IMR-90 (cell line): Measurements from ENCODE around the gene COG3. TPM values are rescaled to one million over a fixed set of nuclear protein-coding genes. Genes with fewer than 3 reads are reported as not detected.

ENCODE experiments used
- ATAC-seq: fragments of 200-7000 bp; cut with Tn5 transposase; 2 replicates; pipeline ENCODE4 v1.9.1; 2020; ENCODE audit warnings: low read depth, mild to moderate bottlenecking, moderate library complexity
- BruUV-seq: library from RNA; stranded (reverse); fragments of 400-500 nt; replicated peaks from 2 replicates; lab custom pipeline; 2021; lab: Mats Ljungman, UMichigan
- CTCF ChIA-PET: fragments of 300-600 bp; formaldehyde crosslinking; extraction: SDS; loops from one replicate; lab custom pipeline; 2021; ENCODE audit warnings: antibody characterized with exemption; lab: Yijun Ruan, JAX
- POLR2A ChIA-PET: fragments of 300-600 bp; sonication (Branson Sonifier 250); formaldehyde crosslinking; loops from one replicate; lab custom pipeline; 2022; ENCODE audit warnings: antibody characterized with exemption; ENCODE audit not compliant: unreplicated experiment; lab: Charles Lee
- DNase-seq: peaks from one replicate; pipeline ENCODE4 v3.0.0; 2013
- H2AFZ ChIP-seq: replicated peaks from 2 replicates; pipeline ENCODE3; 2013; ENCODE audit warnings: low read length, mild to moderate bottlenecking; ENCODE audit not compliant: poor library complexity
- H2AK5ac ChIP-seq: 2 replicates; pipeline ENCODE4 v1.6.1; 2013; ENCODE audit warnings: low read depth, low read length, inconsistent platforms
- H2AK9ac ChIP-seq: replicated peaks from 2 replicates; pipeline ENCODE3; 2013; ENCODE audit warnings: mild to moderate bottlenecking, low read depth, low read length, moderate library complexity; ENCODE audit not compliant: poor library complexity
- H2BK120ac ChIP-seq: 2 replicates; pipeline ENCODE4 v1.6.1; 2013; ENCODE audit warnings: low read depth, low read length, inconsistent platforms
- H2BK15ac ChIP-seq: 3 replicates; pipeline ENCODE4 v1.6.1; 2013; ENCODE audit warnings: low read depth, low read length, inconsistent platforms
- H2BK20ac ChIP-seq: 2 replicates; pipeline ENCODE4 v1.6.1; 2013; ENCODE audit warnings: low read depth, mild to moderate bottlenecking, inconsistent platforms, low read length, moderate library complexity
- H2BK5ac ChIP-seq: 2 replicates; pipeline ENCODE4 v1.6.1; 2013; ENCODE audit warnings: mild to moderate bottlenecking, low read depth, low read length, inconsistent platforms; ENCODE audit not compliant: poor library complexity, severe bottlenecking
- H3K14ac ChIP-seq: replicated peaks from 2 replicates; pipeline ENCODE4 v1.6.1; 2013; ENCODE audit warnings: low read depth, low read length, inconsistent platforms
- H3K18ac ChIP-seq: 2 replicates; pipeline ENCODE4 v1.6.1; 2013; ENCODE audit warnings: low read depth, low read length, control low read depth
- H3K23ac ChIP-seq: 2 replicates; pipeline ENCODE4 v1.6.1; 2013; ENCODE audit warnings: low read depth, low read length, inconsistent platforms
- H3K27ac ChIP-seq: 2 replicates; pipeline ENCODE4 v1.5.1; 2013; ENCODE audit warnings: mild to moderate bottlenecking, control low read depth, low read length; ENCODE audit not compliant: insufficient read depth
- H3K27me3 ChIP-seq: 2 replicates; pipeline ENCODE4 v1.6.1; 2013; ENCODE audit warnings: low read length; ENCODE audit not compliant: control insufficient read depth, insufficient read depth
- H3K36me3 ChIP-seq: 2 replicates; pipeline ENCODE4 v1.6.1; 2013; ENCODE audit warnings: low read length, mixed read lengths; ENCODE audit not compliant: control insufficient read depth, insufficient read depth
- H3K4ac ChIP-seq: 2 replicates; pipeline ENCODE4 v1.6.1; 2013; ENCODE audit warnings: low read depth, low read length, inconsistent platforms
- H3K4me1 ChIP-seq: 2 replicates; pipeline ENCODE4 v1.6.1; 2013; ENCODE audit warnings: low read length, mixed read lengths; ENCODE audit not compliant: control insufficient read depth, insufficient read depth
- H3K4me2 ChIP-seq: 2 replicates; pipeline ENCODE4 v1.6.1; 2013; ENCODE audit warnings: low read depth, mild to moderate bottlenecking, control low read depth, low read length, moderate library complexity
- H3K4me3 ChIP-seq: 2 replicates; pipeline ENCODE4 v1.5.1; 2013; ENCODE audit warnings: low read depth, mild to moderate bottlenecking, control low read depth, low read length, moderate library complexity; ENCODE audit not compliant: insufficient read depth
- H3K56ac ChIP-seq: 2 replicates; pipeline ENCODE4 v1.6.1; 2013; ENCODE audit warnings: low read length, inconsistent platforms; ENCODE audit not compliant: insufficient read depth; ENCODE audit errors: extremely low read depth
- H3K79me1 ChIP-seq, 2 experiments: 2 replicates each; pipeline ENCODE4 v1.6.1; 2013; ENCODE audit warnings: low read length in 2 of 2, inconsistent platforms in 1 of 2, low read depth in 1 of 2
- H3K9ac ChIP-seq: 2 replicates; pipeline ENCODE4 v1.6.1; 2013; ENCODE audit warnings: low read depth, low read length, control low read depth
- H3K9me1 ChIP-seq: 2 replicates; pipeline ENCODE4 v1.6.1; 2013; ENCODE audit warnings: low read length, inconsistent platforms; ENCODE audit not compliant: insufficient read depth
- H3K9me3 ChIP-seq: 2 replicates; pipeline ENCODE4 v1.6.1; 2013; ENCODE audit warnings: low read length; ENCODE audit not compliant: control insufficient read depth, insufficient read depth
- H4K20me1 ChIP-seq: 2 replicates; pipeline ENCODE4 v1.6.1; 2013; ENCODE audit warnings: low read length, inconsistent platforms; ENCODE audit not compliant: insufficient read depth
- H4K5ac ChIP-seq: 2 replicates; pipeline ENCODE4 v1.6.1; 2013; ENCODE audit warnings: mild to moderate bottlenecking, low read depth, low read length, control low read depth
- H4K8ac ChIP-seq, 2 experiments: 2 replicates each; pipeline ENCODE4 v1.6.1; 2013; ENCODE audit warnings: low read depth in 2 of 2, low read length in 2 of 2, control low read depth in 1 of 2, inconsistent platforms in 1 of 2
- H4K91ac ChIP-seq: 2 replicates; pipeline ENCODE4 v1.6.1; 2013; ENCODE audit warnings: low read depth, low read length, inconsistent platforms; ENCODE audit not compliant: insufficient read depth
- BHLHE40 ChIP-seq: fragments of 150-350 bp; IDR thresholded peaks from 2 replicates; pipeline ENCODE4 v1.6.1; 2016; ENCODE audit warnings: mild to moderate bottlenecking, low read depth, low read length
- CEBPB ChIP-seq: IDR thresholded peaks from 2 replicates; pipeline ENCODE4 v1.6.1; 2012; ENCODE audit warnings: low read depth, low read length, improper control_type of control experiment
- CHD1 ChIP-seq: IDR thresholded peaks from 2 replicates; pipeline ENCODE4 v1.6.1; 2012; ENCODE audit warnings: low read depth, low read length, improper control_type of control experiment
- MAFK ChIP-seq: IDR thresholded peaks from 2 replicates; pipeline ENCODE4 v1.6.1; 2012; ENCODE audit warnings: low read depth, low read length, improper control_type of control experiment
- NFE2L2 ChIP-seq: fragments of 150-350 bp; IDR thresholded peaks from 2 replicates; pipeline ENCODE4 v1.6.1; 2016; ENCODE audit warnings: low read depth, mild to moderate bottlenecking, low read length
- POLR2A ChIP-seq: IDR thresholded peaks from 2 replicates; pipeline ENCODE4 v1.6.1; 2012; ENCODE audit warnings: mild to moderate bottlenecking, low read depth, low read length
- RFX5 ChIP-seq: IDR thresholded peaks from 2 replicates; pipeline ENCODE4 v1.8.0; 2012; ENCODE audit warnings: low read depth, mild to moderate bottlenecking, low read length, moderate library complexity
- SMC3 ChIP-seq: fragments of 150-350 bp; IDR thresholded peaks from 2 replicates; pipeline ENCODE4 v1.6.1; 2016; ENCODE audit warnings: low read depth, mild to moderate bottlenecking, antibody characterized with exemption, low read length, moderate library complexity
- USF2 ChIP-seq: fragments of 150-350 bp; IDR thresholded peaks from 2 replicates; pipeline ENCODE4 v1.6.1; 2017; ENCODE audit warnings: mild to moderate bottlenecking, antibody characterized with exemption, low read length, low read depth
- WGBS, 2 experiments: methylation state at CpG; one replicate each; pipeline versions ENCODE4 v1.1.5 to v1.1.7; 2013; ENCODE audit warnings: missing lambda C conversion rate in 2 of 2; ENCODE audit not compliant: insufficient read length in 1 of 2; ENCODE audit errors: extremely low coverage in 2 of 2; 5-methylcytosine and 5-hydroxymethylcytosine counted together
- dilution Hi-C: fragments of 300-500 bp; cut with HindIII; formaldehyde crosslinking; loops from one replicate; pipeline ENCODE4 v1.14.3; 2018; ENCODE audit warnings: low sequenced_read_pairs; ENCODE audit not compliant: unreplicated experiment
- in situ Hi-C: fragments of 300-500 bp; cut with MboI; formaldehyde crosslinking; loops from 3 replicates; pipeline ENCODE4 v1.14.3; 2019; ENCODE audit warnings: low sequenced_read_pairs, inconsistent platforms, mixed read lengths
- intact Hi-C: fragments of 100-400 bp; cut with micrococcal nuclease; formaldehyde crosslinking; loops from 2 replicates; pipeline ENCODE4 v1.10.0; 2022
- polyA plus RNA-seq, 3 experiments: library from polyadenylated mRNA; depleted of rRNA; stranded (reverse); fragments of >200 nt; gene quantifications; 2 replicates each; pipeline ENCODE4 v1.2.3, GENCODE V29; 2012; ENCODE audit warnings: low replicate concordance in 1 of 3
- total RNA-seq: library from RNA; depleted of rRNA; stranded (reverse); fragments of >200 nt; gene quantifications from 2 replicates; pipeline ENCODE4 v1.2.3, GENCODE V29; 2012

The COG3 gene
- total and polyA plus RNA-seq, 2 of the 4 experiments (the other 2 are of a cell fraction) = 21.7 to 31.9 TPM

DNA sequence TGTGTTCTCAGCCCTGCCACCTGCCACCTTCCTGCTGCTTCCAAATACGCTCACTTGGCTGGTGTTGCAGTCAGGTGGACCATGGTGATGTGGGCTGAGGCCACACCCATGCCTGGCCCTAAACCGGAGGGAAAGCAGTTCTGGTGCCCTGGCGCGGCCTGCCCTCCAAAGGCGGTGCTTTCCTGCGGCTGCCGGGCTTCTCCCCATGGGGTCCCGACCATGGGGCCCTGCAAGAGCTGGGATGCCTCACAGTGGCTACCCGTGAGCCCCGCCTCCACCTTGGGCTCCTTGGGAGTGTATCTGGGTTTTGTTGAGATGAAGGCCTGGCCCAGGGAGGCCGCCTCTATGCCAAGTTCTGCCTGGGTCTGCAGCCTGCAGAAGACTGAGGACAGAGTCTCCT is 77.1 kb downstream of the COG3 start:
- Histone ChIP-seq H2BK15ac (no peak overlapping the region), H3K4me1 (peaks cover 3% of the 10 kb centered on the region; the same call in 1 of the 2 replicates), H3K4ac (no peak overlapping the region), H4K20me1 (peaks cover 4% of the 10 kb centered on the region; the same call in 1 of the 2 replicates), H3K27me3 (peaks cover 2% of the 10 kb centered on the region), H3K4me3 (no peak overlapping the region), H2AK5ac (no peak overlapping the region), H3K9me3 (no peaks in the 10 kb centered on the region), H2BK5ac (no peak overlapping the region), H3K56ac (no peak overlapping the region), H2AK9ac (no peak overlapping the region), H3K9me1 (peaks cover 4% of the 10 kb centered on the region; the same call in 1 of the 2 replicates), H4K5ac (no peak overlapping the region), H2BK120ac (no peak overlapping the region), H3K23ac (no peak overlapping the region), H2AFZ (no peak overlapping the region), H4K8ac (no peak overlapping the region), H2BK20ac (no peak overlapping the region), H3K27ac (no peak overlapping the region), H3K14ac (no peak overlapping the region), H3K9ac (no peak overlapping the region), H3K18ac (no peak overlapping the region), H3K4me2 (no peak overlapping the region), H3K36me3 (0 out of 2 replicates have a peak, but pooled peaks cover 4% of the 10 kb centered on the region), H3K79me1 (no peaks in the 10 kb centered on the region), H4K91ac (no peak overlapping the region)
- no TSS peak for BruUV-seq
- CTCF ChIA-PET = no interaction called here
- ATAC-seq = no peak
- POLR2A ChIA-PET = no interaction called here
- no peak for DNase-seq
- intact Hi-C loops (no loop called here), dilution Hi-C loops (no loop called here), in situ Hi-C loops (no loop called here)
- no peak for TF ChIP-seq MAFK
- no peak for TF ChIP-seq CEBPB
- no peak for TF ChIP-seq SMC3
- TF ChIP-seq RFX5 = no peak
- TF ChIP-seq POLR2A = no peak
- TF ChIP-seq CHD1 = no peak
- no peak for TF ChIP-seq BHLHE40
- no peak for TF ChIP-seq NFE2L2
- TF ChIP-seq USF2 = no peak
- WGBS, 2 experiments = 96% methylated on average over 3 of the region's 11 CpGs; no CpG with 5 or more reads in 1 of the 2 experiments
